Iris pigment epithelial cell (primary cell): Measurements from ENCODE around the gene PLEKHG3.

Experiments
- DNase-seq: peaks from one replicate; pipeline ENCODE4 v3.0.0-alpha.2; 2011; ENCODE audit warnings: low read depth

The PLEKHG3 gene

GRCh38 chr14:64786296-64787149 lies 82.3 kb downstream of the PLEKHG3 start:
- no peak for DNase-seq

- no peak for DNase-seq
These were observed 83.4 kb downstream of the PLEKHG3 start for GRCh38 chr14:64787619-64788018.

- peak; percentile 96 for DNase-seq
These were observed 84.5 kb downstream of the PLEKHG3 start for GRCh38 chr14:64788706-64789105.

GRCh38 chr14:64789696-64790095 lies 85.5 kb downstream of the PLEKHG3 start:
- DNase-seq, result no peak

- DNase-seq, result no peak
These were observed 86.3 kb downstream of the PLEKHG3 start for GRCh38 chr14:64790478-64790877.

GRCh38 chr14:64792231-64792630 lies 88.0 kb downstream of the PLEKHG3 start:
- no peak for DNase-seq

- DNase-seq, result no peak
These were observed 88.8 kb downstream of the PLEKHG3 start for GRCh38 chr14:64792871-64793560.

GRCh38 chr14:64795211-64795610 lies 91.0 kb downstream of the PLEKHG3 start:
- no peak for DNase-seq

- DNase-seq, result no peak
These were observed 91.7 kb downstream of the PLEKHG3 start for GRCh38 chr14:64795921-64796320.

GRCh38 chr14:64796369-64796768 lies 92.1 kb downstream of the PLEKHG3 start:
- no peak for DNase-seq

- no peak for DNase-seq
These were observed 95.3 kb downstream of the PLEKHG3 start for GRCh38 chr14:64799555-64799954.
